Measurements from ENCODE around the gene MTCH2. TPM values are rescaled to one million over a fixed set of nuclear protein-coding genes. Genes with fewer than 3 reads are reported as not detected.

MTCH2 gene
- total RNA-seq, 1 experiment from 2014 or later = 138 TPM

GRCh38 chr11:47605921-47606320, 36.4 kb downstream of the MTCH2 start:
- ChIA-PET POLR2A (no interaction called here), RAD21 (ENCODE audit: low non-redundant PET in 1 of 2, low total read pairs in 2 of 2, uncharacterized antibody in 2 of 2, unreplicated experiment in 2 of 2) (interaction anchor here in 1 of 2 experiments (0.7 kb wide), 1 partner anchor 151 kb away, joined by 3 read pairs; no protein-coding TSS in a partner anchor), CTCF (no interaction called here)
- Histone ChIP-seq H3K36me3 (ENCODE audit: control insufficient read depth in 1 of 2, insufficient read depth in 2 of 2, low read length in 2 of 2) (no peaks in the 10 kb centered on the region), H3K4me3 (replicated peaks in 1 of 2; ENCODE audit: low read depth in 1 of 2, low read length in 2 of 2) (no peak overlapping the region), H2AFZ (ENCODE audit: low read depth, low read length, poor library complexity, severe bottlenecking) (no peak overlapping the region), H3K4me1 (ENCODE audit: control insufficient read depth in 1 of 2, insufficient read depth in 2 of 2, low read length in 2 of 2) (no peaks in the 10 kb centered on the region), H3K9me2 (ENCODE audit: insufficient read depth) (no peaks in the 10 kb centered on the region), H3K9ac (ENCODE audit: low read length) (no peak overlapping the region), H3K27ac (ENCODE audit: low read depth, low read length) (no peak overlapping the region), H3K4me2 (ENCODE audit: low read length) (no peak overlapping the region), H4K20me1 (ENCODE audit: insufficient read depth) (no peaks in the 10 kb centered on the region), H3K27me3 (ENCODE audit: insufficient read depth, low read length) (no peaks in the 10 kb centered on the region; the same call in 1 of the 2 replicates), H3K9me3 (ENCODE audit: control insufficient read depth in 1 of 2, insufficient read depth in 1 of 2, low read depth in 1 of 2, low read length in 2 of 2) (no peaks in the 10 kb centered on the region), H3K79me2 (ENCODE audit: insufficient read depth, low read length) (no peaks in the 10 kb centered on the region)
- no peak for ATAC-seq
- no peak for DNase-seq (ENCODE audit: low read depth, low spot score)
- TF ChIP-seq EZH2phosphoT487 (IDR thresholded peaks at IDR 0.05; ENCODE audit: borderline replicate concordance) = no peak
- no peak for TF ChIP-seq ZFX (IDR thresholded peaks at IDR 0.05)
- TF ChIP-seq CTCF (IDR thresholded peaks at IDR 0.05 in 2 of 3, conservative IDR thresholded peaks at IDR 0.05 in 1 of 3; ENCODE audit: borderline replicate concordance in 1 of 3, insufficient read depth in 1 of 3, low read depth in 2 of 3, low read length in 2 of 3) = no peak
- no peak for TF ChIP-seq TCF7L2 (IDR thresholded peaks at IDR 0.05; ENCODE audit: borderline replicate concordance, extremely low read depth, insufficient read depth, insufficient read length)
- no peak for TF ChIP-seq RAD21 (IDR thresholded peaks at IDR 0.05; ENCODE audit: low read depth)
- no peak for TF ChIP-seq YY1 (IDR thresholded peaks at IDR 0.05; ENCODE audit: extremely low read depth, insufficient replicate concordance, low read depth, low read length)
- TF ChIP-seq, protein P1, sequence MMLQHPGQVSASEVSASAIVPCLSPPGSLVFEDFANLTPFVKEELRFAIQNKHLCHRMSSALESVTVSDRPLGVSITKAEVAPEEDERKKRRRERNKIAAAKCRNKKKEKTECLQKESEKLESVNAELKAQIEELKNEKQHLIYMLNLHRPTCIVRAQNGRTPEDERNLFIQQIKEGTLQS (IDR thresholded peaks at IDR 0.05) = no peak
- TF ChIP-seq REST (IDR thresholded peaks at IDR 0.05; ENCODE audit: low read depth) = no peak
- TF ChIP-seq, protein P2, sequence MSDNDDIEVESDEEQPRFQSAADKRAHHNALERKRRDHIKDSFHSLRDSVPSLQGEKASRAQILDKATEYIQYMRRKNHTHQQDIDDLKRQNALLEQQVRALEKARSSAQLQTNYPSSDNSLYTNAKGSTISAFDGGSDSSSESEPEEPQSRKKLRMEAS (IDR thresholded peaks at IDR 0.05) = no peak
- TF ChIP-seq ZBTB33 (IDR thresholded peaks at IDR 0.05; ENCODE audit: extremely low read depth, insufficient replicate concordance, low read length) = no peak
- no peak for TF ChIP-seq EZH2 (IDR thresholded peaks at IDR 0.05)
- TF ChIP-seq POLR2A (IDR thresholded peaks at IDR 0.05; ENCODE audit: borderline replicate concordance, extremely low read depth, insufficient read depth, insufficient read length) = no peak
- intact Hi-C loops (cut with micrococcal nuclease) = no loop called here
- BruUV-seq (replicated peaks) = no TSS peak

All from HCT116 (cell line).